Heart left ventricle (tissue), 16 donors: Measurements from ENCODE around the gene USP13. TPM values are rescaled to one million over a fixed set of nuclear protein-coding genes. Genes with fewer than 3 reads are reported as not detected.

Source experiments
- ATAC-seq, 4 donors: fragments of 200-7000 bp; cut with Tn5 transposase; one replicate each; pipeline ENCODE4 v1.9.1; 2020 to 2022; ENCODE audit warnings: moderate library complexity in 4 of 4, mild to moderate bottlenecking in 3 of 4, moderate number of reproducible peaks in 1 of 4
- DNase-seq, 5 donors: peaks; one replicate each; pipeline ENCODE4 v3.0.0-alpha.2; 2020
- H3K27ac ChIP-seq, 12 donors: fragments of 200-600 bp; sonication (generic) in 4 of 12; one replicate each; pipeline versions ENCODE4 v1.5.0 to v1.8.0; 2016 to 2022; ENCODE audit warnings: mild to moderate bottlenecking in 2 of 12
- H3K27me3 ChIP-seq, 9 donors: fragments of 200-600 bp; sonication (generic) in 2 of 9; one replicate each; pipeline versions ENCODE4 v1.5.1 to v1.8.0; 2016 to 2022; ENCODE audit warnings: mild to moderate bottlenecking in 3 of 9
- H3K36me3 ChIP-seq, 9 donors: fragments of 200-600 bp; sonication (generic) in 2 of 9; one replicate each; pipeline versions ENCODE4 v1.5.0 to v1.8.0; 2018 to 2022; ENCODE audit warnings: mild to moderate bottlenecking in 2 of 9
- H3K4me1 ChIP-seq, 12 donors: fragments of 200-600 bp; sonication (generic) in 4 of 12; one replicate each; pipeline versions ENCODE4 v1.5.0 to v1.8.0; 2016 to 2022; ENCODE audit warnings: mild to moderate bottlenecking in 3 of 12
- H3K4me3 ChIP-seq, 12 donors: fragments of 200-600 bp; sonication (generic) in 4 of 12; one replicate each; pipeline versions ENCODE4 v1.5.0 to v1.8.0; 2017 to 2022; ENCODE audit warnings: mild to moderate bottlenecking in 9 of 12, moderate library complexity in 4 of 12
- H3K9me3 ChIP-seq, 12 donors: fragments of 200-600 bp; sonication (generic) in 4 of 12; one replicate each; pipeline versions ENCODE4 v1.5.0 to v1.8.0; 2016 to 2022; ENCODE audit warnings: mild to moderate bottlenecking in 1 of 12
- CTCF ChIP-seq, 12 donors: fragments of 200-600 bp; sonication (generic) in 4 of 12; IDR thresholded peaks; one replicate each; pipeline versions ENCODE4 v1.5.0 to v1.8.0; 2018 to 2022; ENCODE audit warnings: antibody characterized with exemption in 12 of 12, mild to moderate bottlenecking in 5 of 12
- POLR2A ChIP-seq, 2 donors: fragments of 450-650 bp; IDR thresholded peaks; one replicate each; pipeline ENCODE4 v1.6.1; 2017; ENCODE audit warnings: antibody characterized with exemption in 2 of 2, mild to moderate bottlenecking in 2 of 2, moderate library complexity in 2 of 2
- WGBS, 4 donors: extraction: QIAGEN DNeasy Blood & Tissue Kit in 2 of 4; methylation state at CpG; one replicate each; pipeline versions ENCODE4 v1.1.5 to v1.1.7; 2013 to 2018; 5-methylcytosine and 5-hydroxymethylcytosine counted together
- intact Hi-C, 10 donors: fragments of 100-400 bp; cut with DNase I; formaldehyde crosslinking; loops; one replicate each; pipeline versions ENCODE4 v1.11.1 to v1.14.2; 2022
- polyA plus RNA-seq, 2 donors: library from polyadenylated mRNA; stranded (reverse); fragments of 200-250 nt; gene quantifications; one replicate each; pipeline ENCODE4 v1.2.3, GENCODE V29; 2013
- total RNA-seq, 9 donors: library from RNA; depleted of rRNA in 2 of 9; stranded (reverse); fragments of >200 nt in 2 of 9; fragmentation: NEBNext Ultra II Directional in 3 of 9; extraction: Animal tissue kit (Norgen Biotek cat#: 25700) in 3 of 9; gene quantifications; one replicate each; pipeline versions ENCODE4 v1.1.0 to v1.2.4, GENCODE V29; 2016 to 2023
- donor health status: ischemic (EF 13 %, LVEDD 7.1; RV severe dilation, severe dysfunction).
- donor health status: healthy with polysubstance abuse.
- donor health status: DM: no; HTN: yes; CAD: no.
- donor health status: DM: no; HTN: no; CAD: no.
- donor health status: ischemic (EF 25% LVEDD 6.9; RV normal size, moderate dysfunction).
- donor health status: ischemic (EF 25% LVEDD 5.7; RV mildly dilated, moderate dysfunction).
- donor health status: healthy.
- donor health status: DM: yes; HTN: yes; CAD: no.
- donor health status: ischemic (EF 35%, LVEDD 5.7; RV mildly dilated, moderate dysfunction).
- donor health status: nonischemic (EF 11% LVEDD 7.7; RV severe dilation, severe dysfunction).
- donor health status: DM: yes; HTN: yes; CAD: no.
- donor health status: PGD.
- donor health status: ischemic (EF 29% LVEDD 5.4; RV normal size, mild dysfunction).
- donor health status: nonischemic (EF 23%, LVEDD 6.1; RV moderate dilation, normal function).

Gene USP13
- total and polyA plus RNA-seq, 11 donors: 29.2 to 287 (median 137) TPM

GRCh38 chr3:179801263-179801662 lies 148.4 kb downstream of the USP13 start:
- intact Hi-C loops: no loop called here
- Histone ChIP-seq H3K36me3 (no peaks in the 10 kb centered on the region), H3K9me3 (no peaks in the 10 kb centered on the region), H3K4me1 (peaks cover 0 to 9% (median 0%) of the 10 kb centered on the region in 12 donors), H3K27ac (no peak overlapping the region), H3K4me3 (no peak overlapping the region), H3K27me3 (no peaks in the 10 kb centered on the region)
- DNase-seq (no peak), ATAC-seq (no peak)
- no peak for TF ChIP-seq POLR2A (IDR thresholded peaks at IDR 0.05)
- no peak for TF ChIP-seq CTCF (IDR thresholded peaks at IDR 0.05)

- WGBS, 4 donors: 89 to 91% (median 90%) methylated on average over 4 of the region's 4 CpGs
- H3K4me3 ChIP-seq: no peak overlapping the region
- no peak overlapping the region for H3K27ac ChIP-seq
- H3K27me3 ChIP-seq: no peaks in the 10 kb centered on the region
- peaks cover 0 to 9% (median 0%) of the 10 kb centered on the region in 12 donors for H3K4me1 ChIP-seq
- intact Hi-C loops: no loop called here
- no peak for ATAC-seq
- H3K9me3 ChIP-seq: no peaks in the 10 kb centered on the region
- H3K36me3 ChIP-seq: no peaks in the 10 kb centered on the region
- TF ChIP-seq CTCF (IDR thresholded peaks at IDR 0.05): no peak
- TF ChIP-seq POLR2A (IDR thresholded peaks at IDR 0.05): no peak
- DNase-seq: no peak
Measured at GRCh38 chr3:179801856-179802255, 149.0 kb downstream of the USP13 start.

- no peak overlapping the region for H3K27ac ChIP-seq
Measured at GRCh38 chr3:179806177-179806576, 153.3 kb downstream of the USP13 start.

GRCh38 chr3:179807588-179807987 lies 154.7 kb downstream of the USP13 start:
- no peak for DNase-seq
- H3K27me3 ChIP-seq: no peaks in the 10 kb centered on the region
- H3K9me3 ChIP-seq: no peaks in the 10 kb centered on the region
- H3K27ac ChIP-seq: no peak overlapping the region
- peaks cover 0 to 7% (median 0%) of the 10 kb centered on the region in 12 donors for H3K4me1 ChIP-seq
- TF ChIP-seq POLR2A (IDR thresholded peaks at IDR 0.05): no peak
- no peak for TF ChIP-seq CTCF (IDR thresholded peaks at IDR 0.05)
- H3K36me3 ChIP-seq: no peaks in the 10 kb centered on the region
- H3K4me3 ChIP-seq: no peak overlapping the region
- no peak for ATAC-seq
- intact Hi-C loops: no loop called here
- WGBS, 4 donors: 94 to 95% (median 94%) methylated on average over 14 of the region's 14 CpGs

More at GRCh38 chr3:179806177-179806576, 153.3 kb downstream of the USP13 start:
- ATAC-seq: no peak
- Histone ChIP-seq H3K9me3 (no peaks in the 10 kb centered on the region), H3K36me3 (no peaks in the 10 kb centered on the region), H3K4me1 (peaks cover 0 to 7% (median 0%) of the 10 kb centered on the region in 12 donors), H3K4me3 (no peak overlapping the region), H3K27me3 (no peaks in the 10 kb centered on the region)
- intact Hi-C loops: no loop called here
- no peak for DNase-seq
- no peak for TF ChIP-seq CTCF (IDR thresholded peaks at IDR 0.05)
- TF ChIP-seq POLR2A (IDR thresholded peaks at IDR 0.05): no peak
- 81 to 87% (median 85%) methylated on average over 5 of the region's 5 CpGs for WGBS, 4 donors
